Osteocyte (in vitro differentiated cells): ENCODE measurements around the gene LAMA3. TPM values are rescaled to one million over a fixed set of nuclear protein-coding genes. Genes with fewer than 3 reads are reported as not detected.

ENCODE experiments used
- DNase-seq: peaks from one replicate; pipeline ENCODE4 v3.0.0; 2021; ENCODE audit warnings: mixed read lengths; ENCODE audit not compliant: unreplicated experiment; ENCODE audit errors: extremely low spot score
- H3K27ac Mint-ChIP-seq: one replicate; pipeline ENCODE4 v1.8.0; 2021; ENCODE audit warnings: mild to moderate bottlenecking, mixed read lengths; ENCODE audit not compliant: unreplicated experiment
- H3K27me3 Mint-ChIP-seq: one replicate; pipeline ENCODE4 v1.8.0; 2021; ENCODE audit warnings: mixed read lengths; ENCODE audit not compliant: unreplicated experiment
- H3K36me3 Mint-ChIP-seq: one replicate; pipeline ENCODE4 v1.8.0; 2021; ENCODE audit warnings: mixed read lengths; ENCODE audit not compliant: unreplicated experiment
- H3K4me1 Mint-ChIP-seq: one replicate; pipeline ENCODE4 v1.8.0; 2021; ENCODE audit warnings: mixed read lengths; ENCODE audit not compliant: unreplicated experiment
- H3K4me3 Mint-ChIP-seq: one replicate; pipeline ENCODE4 v1.8.0; 2021; ENCODE audit warnings: mild to moderate bottlenecking, moderate library complexity, mixed read lengths; ENCODE audit not compliant: unreplicated experiment
- H3K9me3 Mint-ChIP-seq: one replicate; pipeline ENCODE4 v1.8.0; 2021; ENCODE audit warnings: mixed read lengths; ENCODE audit not compliant: unreplicated experiment
- CTCF ChIP-seq: fragments of 200-600 bp; sonication (generic); IDR thresholded peaks from 2 replicates; pipeline ENCODE4 v1.5.0; 2021; ENCODE audit warnings: antibody characterized with exemption, mild to moderate bottlenecking, moderate library complexity
- total RNA-seq: library from RNA; stranded (reverse); gene quantifications from 2 replicates; pipeline ENCODE4 v1.2.1, GENCODE V29; 2021

Gene LAMA3
- total RNA-seq, 1 donor from 2014 or later: not detected

GRCh38 chr18:23906658-23907057, 217.4 kb downstream of the LAMA3 start:
- no peak for DNase-seq
- TF ChIP-seq CTCF: no peak
- H3K27me3 Mint-ChIP-seq: no peaks in the 10 kb centered on the region
- H3K4me1 Mint-ChIP-seq: no peaks in the 10 kb centered on the region
- no peaks in the 10 kb centered on the region for H3K36me3 Mint-ChIP-seq
- H3K4me3 Mint-ChIP-seq: no peak overlapping the region
- H3K27ac Mint-ChIP-seq: no peak overlapping the region
- no peaks in the 10 kb centered on the region for H3K9me3 Mint-ChIP-seq

- no peak for TF ChIP-seq CTCF
- H3K4me1 Mint-ChIP-seq: no peaks in the 10 kb centered on the region
Observed at GRCh38 chr18:23908827-23909226, 219.6 kb downstream of the LAMA3 start.

GRCh38 chr18:23910032-23910431, 220.8 kb downstream of the LAMA3 start:
- Mint-ChIP-seq H3K9me3 (no peaks in the 10 kb centered on the region), H3K4me1 (no peaks in the 10 kb centered on the region), H3K27me3 (no peaks in the 10 kb centered on the region), H3K27ac (no peak overlapping the region), H3K4me3 (no peak overlapping the region), H3K36me3 (no peaks in the 10 kb centered on the region)
- TF ChIP-seq CTCF: no peak
- no peak for DNase-seq

More at GRCh38 chr18:23908827-23909226, 219.6 kb downstream of the LAMA3 start:
- Mint-ChIP-seq H3K9me3 (no peaks in the 10 kb centered on the region), H3K27me3 (no peaks in the 10 kb centered on the region), H3K36me3 (no peaks in the 10 kb centered on the region), H3K27ac (no peak overlapping the region), H3K4me3 (no peak overlapping the region)
- no peak for DNase-seq

- no peaks in the 10 kb centered on the region for H3K36me3 Mint-ChIP-seq
- H3K27me3 Mint-ChIP-seq: peaks cover 2% of the 10 kb centered on the region
- TF ChIP-seq CTCF: no peak
- no peaks in the 10 kb centered on the region for H3K9me3 Mint-ChIP-seq
- H3K27ac Mint-ChIP-seq: no peak overlapping the region
- no peak overlapping the region for H3K4me3 Mint-ChIP-seq
- H3K4me1 Mint-ChIP-seq: no peaks in the 10 kb centered on the region
- DNase-seq: no peak
Observed at GRCh38 chr18:23912356-23912755, 223.1 kb downstream of the LAMA3 start.

- DNase-seq: no peak
- Mint-ChIP-seq H3K4me3 (no peak overlapping the region), H3K27ac (no peak overlapping the region), H3K27me3 (peaks cover 28% of the 10 kb centered on the region), H3K36me3 (no peaks in the 10 kb centered on the region), H3K4me1 (no peaks in the 10 kb centered on the region), H3K9me3 (no peaks in the 10 kb centered on the region)
- no peak for TF ChIP-seq CTCF
Observed at GRCh38 chr18:23916338-23916737, 227.1 kb downstream of the LAMA3 start.
